ENCODE measurements around the gene AKIP1. TPM values are rescaled to one million over a fixed set of nuclear protein-coding genes. Genes with fewer than 3 reads are reported as not detected.

The AKIP1 gene
- total RNA-seq, 4 donors from 2014 or later = 10.1 to 18.6 (median 13.6) TPM

DNA sequence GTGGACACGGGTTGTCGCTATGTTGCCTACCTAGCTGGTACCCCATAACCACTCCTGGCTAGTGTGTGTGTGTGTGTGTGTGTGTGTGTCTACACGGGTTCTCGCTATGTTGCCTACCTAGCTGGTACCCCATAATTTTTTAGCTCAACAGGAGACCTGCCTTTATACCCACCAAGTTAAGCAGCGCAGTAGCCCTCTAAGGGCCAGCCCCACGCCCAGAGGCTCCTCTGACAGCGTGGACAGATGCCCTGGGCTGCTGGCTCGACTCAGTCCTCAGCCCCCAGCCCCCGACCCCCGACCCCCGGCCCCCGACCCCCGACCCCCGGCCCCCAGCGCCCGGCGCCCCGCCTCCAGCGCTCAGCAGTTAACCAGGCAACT is 351 bp upstream of the AKIP1 start:
- DNase-seq (ENCODE audit: low spot score in 2 of 2) = no peak
- H3K4me3 ChIP-seq (ENCODE audit: low read depth, poor library complexity, severe bottlenecking) = peak overlapping the region; percentile 11
- TF ChIP-seq CTCF (IDR thresholded peaks at IDR 0.05) (no peak), POLR2A (IDR thresholded peaks at IDR 0.05) (no peak)
- intact Hi-C loops (cut with DNase I; ENCODE audit: low total_unique reads) = no loop called here
- 0 to 3% methylated on average over 4 to 6 of the region's 19 CpGs for WGBS, 2 donors

DNA sequence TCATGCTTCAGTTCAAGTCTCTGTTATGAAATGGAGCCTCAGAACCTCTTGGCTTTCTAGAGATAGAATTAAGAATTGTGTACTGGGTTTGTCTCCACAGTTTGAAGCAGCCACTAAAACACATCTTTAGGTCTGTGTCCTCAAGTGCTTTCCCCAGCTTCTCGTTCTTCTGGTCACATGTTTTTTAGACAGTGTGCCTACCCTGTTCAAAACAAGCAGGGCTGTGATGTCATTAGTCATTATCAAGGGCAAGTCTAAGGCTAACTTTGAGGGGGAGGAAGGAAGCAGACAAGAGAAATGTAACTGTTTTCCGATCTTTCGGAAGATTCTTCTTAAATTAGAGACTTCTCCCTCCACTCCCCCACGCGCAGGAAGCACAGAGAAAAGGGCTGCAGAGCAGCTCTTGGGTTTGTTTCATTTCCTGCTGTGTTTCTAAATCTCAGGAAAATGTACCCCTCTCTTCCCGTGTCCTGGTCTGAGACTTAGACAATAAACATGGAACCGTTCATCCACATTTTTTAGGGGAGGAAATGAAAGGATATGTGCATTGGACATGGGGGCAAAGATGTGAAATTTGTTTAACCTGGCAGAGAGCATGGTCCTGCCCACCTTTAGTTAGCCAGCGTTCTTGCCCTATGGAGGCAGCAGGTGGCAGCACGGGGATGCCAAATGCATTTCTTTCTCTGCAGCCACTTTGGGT is 3.1 kb downstream of the AKIP1 start:
- H3K4me3 ChIP-seq (ENCODE audit: low read depth, poor library complexity, severe bottlenecking) = no peak overlapping the region
- no peak for DNase-seq (ENCODE audit: low spot score in 2 of 2)
- 20 to 25% methylated on average over 9 of the region's 9 CpGs for WGBS, 2 donors
- intact Hi-C loops (cut with DNase I; ENCODE audit: low total_unique reads) = no loop called here
- no peak for TF ChIP-seq CTCF (IDR thresholded peaks at IDR 0.05)
- TF ChIP-seq POLR2A (IDR thresholded peaks at IDR 0.05) = no peak

GRCh38 chr11:8914661-8915018 is 3.7 kb downstream of the AKIP1 start:
- intact Hi-C loops (cut with DNase I; ENCODE audit: low total_unique reads) = no loop called here
- DNase-seq (ENCODE audit: low spot score in 2 of 2) = no peak
- TF ChIP-seq CTCF (IDR thresholded peaks at IDR 0.05) = no peak
- no peak for TF ChIP-seq POLR2A (IDR thresholded peaks at IDR 0.05)

GRCh38 chr11:8917157-8917825 is 6.3 kb downstream of the AKIP1 start:
- H3K4me3 ChIP-seq (ENCODE audit: low read depth, poor library complexity, severe bottlenecking) = no peak overlapping the region
- no peak for DNase-seq (ENCODE audit: low spot score in 2 of 2)
- WGBS, 2 donors = 58 to 64% methylated on average over 5 of the region's 5 CpGs
- intact Hi-C loops (cut with DNase I; ENCODE audit: low total_unique reads) = no loop called here
- TF ChIP-seq CTCF (IDR thresholded peaks at IDR 0.05) (no peak), POLR2A (IDR thresholded peaks at IDR 0.05) (no peak)

More at GRCh38 chr11:8914661-8915018, 3.7 kb downstream of the AKIP1 start:
- H3K4me3 ChIP-seq (ENCODE audit: low read depth, poor library complexity, severe bottlenecking) = no peak overlapping the region
- WGBS, 2 donors = 55 to 68% methylated on average over 4 of the region's 4 CpGs

DNA sequence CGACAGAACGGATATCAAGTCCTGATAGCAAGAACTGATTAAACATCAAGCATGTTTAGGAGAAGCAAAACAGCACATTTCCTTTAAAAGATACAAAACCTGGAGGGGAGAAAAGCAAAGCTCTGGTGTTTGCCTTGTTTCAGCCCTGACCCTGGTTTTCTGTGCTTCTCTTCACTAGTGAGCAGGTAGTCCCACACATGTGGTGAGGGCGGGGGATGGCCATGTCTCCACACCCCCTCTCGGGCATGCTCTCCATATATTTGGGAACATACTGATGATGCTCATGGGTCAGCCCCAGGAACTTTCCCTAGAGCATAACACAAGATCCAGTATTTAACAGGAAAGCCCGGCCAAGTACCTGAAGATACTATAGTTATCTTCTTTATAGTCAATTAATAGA is 11.7 kb downstream of the AKIP1 start:
- DNase-seq (ENCODE audit: low spot score in 2 of 2) = no peak
- WGBS, 2 donors = 91 to 92% methylated on average over 5 of the region's 5 CpGs
- H3K4me3 ChIP-seq (ENCODE audit: low read depth, poor library complexity, severe bottlenecking) = no peak overlapping the region
- intact Hi-C loops (cut with DNase I; ENCODE audit: low total_unique reads) = no loop called here
- TF ChIP-seq POLR2A (IDR thresholded peaks at IDR 0.05) (no peak), CTCF (IDR thresholded peaks at IDR 0.05) (no peak)
